LNCaP clone FGC (cell line): ENCODE measurements around the gene MSRB1.

Experiments used
- DNase-seq: peaks from one replicate; pipeline ENCODE4 v3.0.0-alpha.2; 2011; ENCODE audit warnings: low read depth
- H3K4me3 ChIP-seq: 2 replicates; pipeline ENCODE4 v1.5.1; 2011; ENCODE audit warnings: mild to moderate bottlenecking, low read depth, low read length, control low read depth
- TF ChIP-seq, protein P1 (sequence below): IDR thresholded peaks from 2 replicates; pipeline ENCODE4 v1.5.1; 2012; ENCODE audit warnings: mild to moderate bottlenecking; ENCODE audit not compliant: control insufficient read depth, insufficient read depth; ENCODE audit errors: extremely low read depth

MSRB1 gene

DNA sequence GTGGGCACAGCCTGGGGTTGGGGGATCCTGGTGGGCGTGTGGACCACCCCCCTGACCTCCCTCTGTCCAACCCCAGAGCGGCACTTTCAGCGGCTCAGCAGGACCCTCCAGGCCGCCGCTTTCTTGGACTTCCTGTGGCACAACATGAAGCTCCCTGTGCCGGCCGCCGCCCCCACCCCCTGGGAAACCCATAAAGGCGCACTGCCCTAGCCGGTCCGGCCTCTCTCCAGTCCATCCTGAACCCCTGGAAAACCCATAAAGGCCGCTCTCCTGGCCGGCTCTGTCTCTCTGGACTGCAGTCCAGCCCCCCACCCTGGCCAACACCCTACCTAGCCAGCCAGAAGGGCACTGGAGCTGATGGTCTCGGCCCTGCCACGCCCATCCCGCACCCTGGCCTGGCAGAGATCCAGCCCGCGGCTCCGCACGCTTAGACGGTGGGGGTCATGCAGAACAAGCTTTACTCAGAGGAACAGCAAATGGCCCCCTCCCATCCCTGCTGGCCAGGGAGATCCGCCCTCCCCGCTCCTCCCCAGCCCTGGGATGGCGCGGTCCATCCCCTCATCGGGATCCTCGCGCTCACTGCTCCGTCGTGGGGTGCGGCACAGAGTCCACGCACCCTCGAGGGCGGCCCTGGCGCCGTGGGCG, 35.6 kb upstream of the MSRB1 start:
- no peak overlapping the region for H3K4me3 ChIP-seq
- no peak for DNase-seq
- TF ChIP-seq, protein P1, sequence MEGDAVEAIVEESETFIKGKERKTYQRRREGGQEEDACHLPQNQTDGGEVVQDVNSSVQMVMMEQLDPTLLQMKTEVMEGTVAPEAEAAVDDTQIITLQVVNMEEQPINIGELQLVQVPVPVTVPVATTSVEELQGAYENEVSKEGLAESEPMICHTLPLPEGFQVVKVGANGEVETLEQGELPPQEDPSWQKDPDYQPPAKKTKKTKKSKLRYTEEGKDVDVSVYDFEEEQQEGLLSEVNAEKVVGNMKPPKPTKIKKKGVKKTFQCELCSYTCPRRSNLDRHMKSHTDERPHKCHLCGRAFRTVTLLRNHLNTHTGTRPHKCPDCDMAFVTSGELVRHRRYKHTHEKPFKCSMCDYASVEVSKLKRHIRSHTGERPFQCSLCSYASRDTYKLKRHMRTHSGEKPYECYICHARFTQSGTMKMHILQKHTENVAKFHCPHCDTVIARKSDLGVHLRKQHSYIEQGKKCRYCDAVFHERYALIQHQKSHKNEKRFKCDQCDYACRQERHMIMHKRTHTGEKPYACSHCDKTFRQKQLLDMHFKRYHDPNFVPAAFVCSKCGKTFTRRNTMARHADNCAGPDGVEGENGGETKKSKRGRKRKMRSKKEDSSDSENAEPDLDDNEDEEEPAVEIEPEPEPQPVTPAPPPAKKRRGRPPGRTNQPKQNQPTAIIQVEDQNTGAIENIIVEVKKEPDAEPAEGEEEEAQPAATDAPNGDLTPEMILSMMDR: no peak

DNA sequence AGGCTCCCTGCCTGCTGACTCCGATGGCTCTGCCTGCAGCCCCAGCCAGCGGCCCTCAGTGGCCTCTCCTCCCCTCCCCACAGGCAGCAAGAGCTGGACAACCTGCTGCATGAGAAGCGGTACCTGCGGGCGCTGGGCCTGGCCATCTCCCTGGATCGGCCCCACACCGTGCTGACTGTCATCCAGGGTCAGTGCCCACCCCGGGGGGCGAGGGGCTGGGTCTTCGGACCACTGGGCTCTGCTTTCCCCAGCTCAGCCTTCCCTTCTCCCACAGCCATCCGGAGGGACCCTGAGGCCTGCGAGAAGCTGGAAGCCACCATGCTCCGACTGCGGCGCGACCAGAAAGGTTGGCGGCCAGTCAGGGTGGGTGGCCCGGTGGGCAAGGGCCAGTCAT, 34.9 kb upstream of the MSRB1 start:
- no peak for DNase-seq
- no peak overlapping the region for H3K4me3 ChIP-seq
- TF ChIP-seq, protein P1: no peak

DNA sequence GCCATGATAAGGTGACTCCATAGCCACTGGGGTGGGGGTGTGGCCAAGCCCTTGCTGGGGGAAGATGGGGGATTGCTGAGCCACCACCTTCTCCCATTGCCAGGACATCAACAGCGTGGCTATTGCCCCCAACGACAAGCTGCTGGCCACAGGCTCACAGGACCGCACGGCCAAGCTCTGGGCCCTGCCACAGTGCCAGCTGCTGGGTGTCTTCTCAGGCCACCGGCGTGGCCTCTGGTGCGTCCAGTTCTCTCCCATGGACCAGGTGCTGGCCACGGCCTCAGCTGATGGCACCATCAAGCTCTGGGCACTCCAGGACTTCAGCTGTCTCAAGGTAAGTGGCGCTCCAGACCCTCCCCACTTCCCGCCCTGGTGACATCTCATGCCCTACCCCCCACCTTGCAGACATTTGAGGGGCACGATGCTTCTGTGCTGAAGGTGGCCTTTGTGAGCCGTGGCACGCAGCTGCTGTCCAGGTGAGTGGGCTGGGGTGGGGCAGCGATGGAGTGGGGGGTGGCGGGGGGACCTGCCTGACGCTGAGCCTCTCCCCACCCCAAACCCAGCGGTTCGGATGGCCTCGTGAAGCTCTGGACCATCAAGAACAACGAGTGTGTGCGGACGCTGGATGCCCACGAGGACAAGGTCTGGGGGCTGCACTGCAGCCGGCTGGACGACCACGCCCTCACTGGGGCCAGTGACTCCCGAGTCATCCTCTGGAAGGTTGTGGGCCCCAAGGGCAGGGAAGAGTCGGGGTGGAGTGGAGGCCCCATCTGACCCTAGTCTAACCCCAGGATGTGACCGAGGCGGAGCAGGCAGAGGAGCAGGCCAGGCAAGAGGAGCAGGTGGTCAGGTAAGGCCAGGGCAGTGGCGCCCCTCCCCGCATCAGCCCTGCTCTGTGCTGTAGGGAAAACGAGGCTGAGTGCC, 34.2 kb upstream of the MSRB1 start:
- TF ChIP-seq, protein P1: no peak
- H3K4me3 ChIP-seq: no peak overlapping the region
- no peak for DNase-seq

DNA sequence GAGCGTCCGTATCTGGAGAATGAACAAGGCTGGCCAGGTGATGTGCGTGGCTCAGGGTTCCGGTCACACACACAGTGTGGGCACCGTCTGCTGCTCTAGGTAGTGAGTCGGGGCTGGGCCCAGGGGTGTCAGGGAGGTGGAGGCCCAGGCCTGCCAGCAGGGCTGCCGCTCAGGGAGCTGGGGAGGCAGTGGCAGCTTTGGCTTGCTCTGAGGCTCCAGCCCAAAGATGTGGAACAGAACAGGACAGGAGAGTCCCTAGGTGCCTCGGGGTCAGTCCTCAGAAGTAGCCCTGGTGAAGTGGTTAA, 33.2 kb upstream of the MSRB1 start:
- H3K4me3 ChIP-seq: no peak overlapping the region
- TF ChIP-seq, protein P1: no peak
- no peak for DNase-seq

DNA sequence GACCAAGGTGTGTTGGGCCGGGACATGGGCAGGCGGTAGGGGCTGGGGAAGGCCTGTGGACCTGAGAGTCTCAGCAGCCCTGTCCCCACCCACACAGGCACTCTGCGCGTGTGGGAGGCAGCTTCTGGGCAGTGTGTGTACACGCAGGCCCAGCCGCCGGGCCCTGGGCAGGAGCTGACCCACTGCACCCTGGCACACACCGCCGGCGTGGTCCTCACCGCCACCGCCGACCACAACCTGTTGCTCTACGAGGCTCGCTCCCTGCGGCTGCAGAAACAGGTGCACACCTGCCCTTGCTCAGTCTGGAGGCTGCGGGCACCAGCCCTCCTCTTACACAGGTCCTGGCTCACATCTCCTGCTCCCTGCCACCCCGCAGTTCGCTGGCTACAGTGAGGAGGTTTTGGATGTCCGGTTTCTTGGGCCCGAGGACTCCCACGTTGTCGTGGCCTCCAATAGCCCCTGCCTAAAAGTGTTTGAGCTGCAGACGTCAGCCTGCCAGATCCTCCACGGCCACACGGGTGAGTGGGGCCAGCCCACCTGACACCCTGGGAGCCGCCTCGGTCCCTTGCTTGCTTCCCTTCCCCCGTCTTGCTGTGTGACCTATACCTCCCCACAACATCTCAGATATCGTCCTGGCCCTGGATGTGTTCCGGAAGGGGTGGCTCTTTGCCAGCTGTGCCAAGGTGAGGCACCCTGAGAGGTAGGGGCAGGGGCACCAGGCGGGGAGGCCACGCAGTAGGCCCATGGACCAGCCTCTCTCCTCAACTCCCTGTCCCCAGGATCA, 32.6 kb upstream of the MSRB1 start:
- TF ChIP-seq, protein P1: no peak

DNA sequence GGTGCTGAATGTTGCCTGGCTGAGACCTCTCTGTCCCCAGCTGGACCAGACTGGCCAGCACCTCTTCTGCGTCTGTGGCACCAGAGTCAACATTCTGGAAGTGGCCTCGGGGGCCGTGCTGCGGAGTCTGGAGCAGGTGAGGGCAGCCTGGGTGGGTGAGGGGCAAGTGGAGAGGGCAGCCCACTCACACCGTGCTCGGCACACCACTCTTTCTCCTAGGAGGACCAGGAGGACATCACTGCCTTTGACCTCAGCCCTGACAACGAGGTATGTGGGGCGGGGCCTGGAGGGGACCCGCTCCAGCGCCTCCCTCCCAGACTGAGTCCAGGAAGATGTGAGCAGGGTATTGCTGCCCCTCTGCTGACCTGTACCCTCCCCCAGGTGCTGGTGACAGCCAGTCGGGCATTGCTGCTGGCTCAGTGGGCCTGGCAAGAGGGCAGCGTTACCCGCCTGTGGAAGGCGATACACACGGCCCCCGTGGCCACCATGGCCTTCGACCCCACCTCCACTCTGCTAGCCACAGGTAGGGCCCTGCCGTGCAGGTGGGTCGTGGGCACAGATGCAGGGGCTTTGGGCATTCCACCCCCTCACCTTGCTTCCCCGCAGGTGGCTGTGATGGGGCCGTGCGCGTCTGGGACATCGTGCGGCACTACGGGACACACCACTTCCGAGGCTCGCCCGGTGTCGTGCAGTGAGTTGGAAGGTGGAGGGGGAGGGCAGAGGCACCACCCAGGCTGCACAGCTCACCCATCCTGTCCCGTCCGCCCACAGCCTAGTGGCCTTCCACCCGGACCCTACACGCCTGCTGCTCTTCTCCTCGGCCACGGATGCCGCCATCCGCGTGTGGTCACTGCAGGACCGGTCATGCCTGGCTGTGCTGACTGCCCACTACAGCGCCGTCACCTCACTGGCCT, 31.4 kb upstream of the MSRB1 start:
- no peak overlapping the region for H3K4me3 ChIP-seq
- DNase-seq: no peak
- TF ChIP-seq, protein P1: no peak

More for the DNA sequence above, 32.6 kb upstream of the MSRB1 start:
- DNase-seq: no peak
- no peak overlapping the region for H3K4me3 ChIP-seq
